ENCODE measurements around the gene AMOTL1. TPM values are rescaled to one million over a fixed set of nuclear protein-coding genes. Genes with fewer than 3 reads are reported as not detected.

Gene AMOTL1
- total and polyA plus RNA-seq, 2 of the 8 experiments (the other 6 are each of a cell fraction or from before 2014, with no cell fraction given), result 9.0 to 27.6 TPM

DNA sequence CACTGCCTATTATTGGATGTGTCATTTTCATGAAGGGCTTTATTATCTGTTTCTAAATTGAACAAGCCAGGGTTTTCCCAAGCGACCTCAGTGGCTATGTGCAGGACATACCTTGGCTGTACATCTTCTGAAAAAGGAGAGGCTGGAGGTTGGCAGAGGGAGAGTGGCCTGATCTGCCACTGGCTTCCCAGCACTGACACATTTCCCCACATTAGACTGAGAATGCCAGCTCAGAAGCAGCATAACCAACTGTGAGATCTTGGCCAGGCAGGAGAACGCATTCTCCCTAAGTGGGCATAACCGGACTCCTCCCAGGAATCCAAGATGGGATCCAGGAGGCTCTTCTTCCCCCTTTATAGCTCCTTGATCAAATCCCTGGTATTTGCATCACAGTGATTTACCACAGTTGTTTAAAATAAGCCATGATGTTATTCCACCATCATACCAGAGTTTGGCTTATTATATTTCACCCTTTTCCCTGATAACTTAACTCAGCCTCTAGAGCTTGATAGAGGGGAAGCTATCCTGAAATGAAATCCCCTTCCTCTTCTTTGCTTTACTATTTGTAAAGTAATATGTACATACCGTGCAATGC, 33.8 kb downstream of the AMOTL1 start:
- H3K9ac ChIP-seq (replicated peaks in 1 of 4; ENCODE audit: extremely low read depth in 1 of 4, low read depth in 3 of 4, low read length in 3 of 4), result no peak overlapping the region
- ChIA-PET POLR2A (ENCODE audit: partially characterized antibody) (no interaction called here), CTCF (ENCODE audit: partially characterized antibody) (interaction anchor here (1.3 to 3.0 kb wide), 3 partner anchors 15 to 25 kb away, joined by 4 to 22 read pairs (median 5); no protein-coding TSS in a partner anchor)
- no peak overlapping the region for H4K91ac ChIP-seq (replicated peaks; ENCODE audit: insufficient read length, low read length)
- H3K4me2 ChIP-seq (ENCODE audit: insufficient read depth in 1 of 2, low read depth in 2 of 2, low read length in 2 of 2), result no peak overlapping the region
- WGBS, 2 experiments (ENCODE audit: extremely low coverage in 1 of 2, insufficient coverage in 1 of 2, insufficient read length in 1 of 2, insufficient replicate concordance in 2 of 2, low coverage in 1 of 2, low lambda C conversion rate in 2 of 2, missing lambda C conversion rate in 1 of 2), result 88% methylated on average over 4 of the region's 4 CpGs; no CpG with 5 or more reads in 1 of the 2 experiments
- H3K4me3 ChIP-seq (ENCODE audit: extremely low read depth in 1 of 4, insufficient read depth in 2 of 4, low read depth in 3 of 4, low read length in 4 of 4), result no peak overlapping the region
- no peaks in the 10 kb centered on the region for H3K4me1 ChIP-seq (replicated peaks in 1 of 4; ENCODE audit: control insufficient read depth in 3 of 4, insufficient read depth in 4 of 4, low read length in 3 of 4)
- H3K9me3 ChIP-seq (ENCODE audit: insufficient read depth in 2 of 2, low read depth in 1 of 2, low read length in 1 of 2), result no peaks in the 10 kb centered on the region
- H2BK20ac ChIP-seq (ENCODE audit: low read length), result no peak overlapping the region
- H3K4ac ChIP-seq (replicated peaks; ENCODE audit: insufficient read length, low read depth, low read length), result no peak overlapping the region
- no peak overlapping the region for H2BK120ac ChIP-seq (replicated peaks; ENCODE audit: low read depth, low read length)
- no peaks in the 10 kb centered on the region; the same call in 1 of the 2 replicates for H3K23me2 ChIP-seq (ENCODE audit: low read depth, low read length)
- no peak overlapping the region for H3K18ac ChIP-seq (ENCODE audit: extremely low read depth, low read length)
- no peak for FAIRE-seq
- no peak overlapping the region for H2BK15ac ChIP-seq (ENCODE audit: low read length)
- no peak overlapping the region for H3K27ac ChIP-seq (ENCODE audit: low read depth, low read length)
- no peak overlapping the region for H2AK5ac ChIP-seq (ENCODE audit: low read depth, low read length)
- H4K20me1 ChIP-seq (replicated peaks in 1 of 2; ENCODE audit: control insufficient read depth in 1 of 2, insufficient read depth in 2 of 2, low read length in 2 of 2), result peaks cover 0 to 4% of the 10 kb centered on the region in 2 experiments
- H3K79me2 ChIP-seq (ENCODE audit: control insufficient read depth in 1 of 2, insufficient read depth in 2 of 2, low read length in 2 of 2), result peaks cover 0 to 8% of the 10 kb centered on the region in 2 experiments; a peak in 3 of 4 replicates
- no peak overlapping the region for H4K5ac ChIP-seq (ENCODE audit: insufficient read length, low read depth, low read length)
- no peak overlapping the region for H2BK12ac ChIP-seq (ENCODE audit: low read depth, low read length)
- H3K23ac ChIP-seq (ENCODE audit: insufficient read length), result no peak overlapping the region
- peaks cover 2% of the 10 kb centered on the region; the same call in 1 of the 2 replicates for H3K79me1 ChIP-seq (ENCODE audit: low read depth, low read length)
- DNase-seq (ENCODE audit: low read depth in 1 of 2, low spot score in 2 of 2), result no peak
- H3K56ac ChIP-seq (replicated peaks; ENCODE audit: insufficient read length, low read depth, low read length), result no peak overlapping the region
- peaks cover 0 to 9% (median 4%) of the 10 kb centered on the region in 4 experiments; a peak in 4 of 8 replicates for H3K36me3 ChIP-seq (ENCODE audit: control insufficient read depth in 2 of 4, insufficient read depth in 4 of 4, low read length in 3 of 4)
- H3K14ac ChIP-seq (ENCODE audit: insufficient read length), result no peak overlapping the region
- H4K8ac ChIP-seq (ENCODE audit: extremely low read depth, insufficient read depth, low read length), result no peak overlapping the region
- no peak for TF ChIP-seq TCF12 (IDR thresholded peaks at IDR 0.05; ENCODE audit: low read depth, low read length)
- no peak for TF ChIP-seq SP4 (IDR thresholded peaks at IDR 0.05; ENCODE audit: low read length)
- TF ChIP-seq BRCA1 (IDR thresholded peaks at IDR 0.05; ENCODE audit: low read depth, low read length), result no peak
- no peak for TF ChIP-seq POLR2AphosphoS5 (IDR thresholded peaks at IDR 0.05; ENCODE audit: low read depth, low read length)
- TF ChIP-seq SIRT6 (IDR thresholded peaks at IDR 0.05; ENCODE audit: low read length), result no peak
- TF ChIP-seq RNF2 (IDR thresholded peaks at IDR 0.05; ENCODE audit: borderline replicate concordance, low read depth, low read length, missing control alignments, poor library complexity, severe bottlenecking), result no peak
- no peak for TF ChIP-seq SP1 (IDR thresholded peaks at IDR 0.05; ENCODE audit: low read depth, low read length)
- TF ChIP-seq NRF1 (IDR thresholded peaks at IDR 0.05; ENCODE audit: low read depth, low read length), result no peak
- no peak for TF ChIP-seq YY1 (IDR thresholded peaks at IDR 0.05; ENCODE audit: low read depth, low read length)
- TF ChIP-seq MAFK (IDR thresholded peaks at IDR 0.05; ENCODE audit: low read depth, low read length), result no peak
- TF ChIP-seq BACH1 (IDR thresholded peaks at IDR 0.05; ENCODE audit: low read length), result no peak
- H2BK5ac ChIP-seq (ENCODE audit: low read depth, low read length), result no peak overlapping the region
- no peaks in the 10 kb centered on the region for H3K27me3 ChIP-seq (replicated peaks in 1 of 4; ENCODE audit: control insufficient read depth in 3 of 4, extremely low read depth in 1 of 4, insufficient read depth in 3 of 4, low read length in 3 of 4)
- H2AFZ ChIP-seq (ENCODE audit: low read length), result no peak overlapping the region
